Epithelial cell of umbilical artery (primary cell): ENCODE results near the gene SYK. TPM values are rescaled to one million over a fixed set of nuclear protein-coding genes. Genes with fewer than 3 reads are reported as not detected.

Experiments
- total RNA-seq: library from RNA; depleted of rRNA; stranded (reverse); fragments of >200 nt; gene quantifications from 2 replicates; pipeline ENCODE4 v1.2.3, GENCODE V29; 2014

The SYK gene
- not detected in 2 replicates for total RNA-seq

DNA sequence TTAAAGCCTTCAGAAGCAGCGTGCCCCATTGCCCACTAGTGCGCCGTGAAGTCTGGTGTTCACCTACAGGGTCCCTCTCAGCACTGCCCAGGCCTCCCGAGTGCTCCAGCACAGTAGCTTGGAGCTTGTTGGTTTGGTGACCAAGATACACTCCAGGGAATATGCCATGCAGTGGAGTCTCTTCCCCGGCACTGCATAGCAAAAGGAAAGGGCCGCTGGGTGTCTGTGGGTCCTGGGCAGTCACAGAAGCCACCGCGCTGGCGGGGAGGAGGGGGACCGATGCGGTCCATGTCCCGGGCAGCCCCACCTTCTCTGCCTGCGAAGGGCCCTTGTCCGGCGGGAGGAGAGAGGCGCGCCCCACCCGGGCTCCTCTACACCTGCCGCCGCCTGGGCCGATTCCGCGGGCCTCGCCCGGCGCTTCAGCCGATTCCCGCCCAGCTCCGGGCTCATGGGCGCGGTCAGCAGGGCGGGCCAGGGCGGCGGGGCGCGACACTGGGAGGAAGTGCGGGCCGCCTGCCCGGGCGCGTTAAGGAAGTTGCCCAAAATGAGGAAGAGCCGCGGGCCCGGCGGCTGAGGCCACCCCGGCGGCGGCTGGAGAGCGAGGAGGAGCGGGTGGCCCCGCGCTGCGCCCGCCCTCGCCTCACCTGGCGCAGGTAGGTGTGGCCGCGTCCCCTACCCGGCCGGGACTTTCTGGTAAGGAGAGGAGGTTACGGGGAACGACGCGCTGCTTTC is at the start of gene SYK:
Gene SYK (plus strand): TSS at position 579 of the 732 bp plus-strand sequence. CDS start 42,080 bp downstream, outside the sequence.

Other genes with a start within 250 kb of the SYK start
- gene DIRAS2, start 159.0 kb upstream of the SYK start, total RNA-seq, result not detected in 2 replicates